Muscle of back (tissue), 13 donors: Measurements from ENCODE around the gene PLA2R1. TPM values are rescaled to one million over a fixed set of nuclear protein-coding genes. Genes with fewer than 3 reads are reported as not detected.
A peak's percentile ranks its signal among the peaks of the same experiment; 100 is the strongest.

ENCODE experiments used
- DNase-seq, 3 donors: peaks; one replicate each; pipeline versions ENCODE4 v3.0.0 to v3.0.0-alpha.2; 2013
- long read RNA-seq, 9 donors: transcript quantifications; one replicate each; lab custom pipeline, GENCODE V29; 2026
- polyA plus RNA-seq, 10 donors: library from polyadenylated mRNA; unstranded; fragments of 120-200 nt; gene quantifications; one replicate each; pipeline ENCODE4 v1.2.1, GENCODE V29; 2013; ENCODE audit not compliant: insufficient read length in 10 of 10

PLA2R1 gene
- polyA plus RNA-seq: 1 to 10 TPM; 1.2 to 3.9 (median 1.8) TPM
- long read RNA-seq, donor 1: 0 reads
- long read RNA-seq, donor 2: 0 reads
- long read RNA-seq, donor 3: 0 reads
- long read RNA-seq, donor 4: 0 reads
- long read RNA-seq, donor 5: 0 reads
- long read RNA-seq, donor 6: 0 reads
- long read RNA-seq, donor 7: 0 reads
- long read RNA-seq, donor 8: 0 reads
- long read RNA-seq, donor 9: 0 reads

GRCh38 chr2:160062292-160063005 is at the start of gene PLA2R1:
Gene PLA2R1 (minus strand): TSS chr2:160062615. CDS start chr2:160062403, 212 bp downstream.
- peak in 2 of 3 donors; percentile 57 to 79 for DNase-seq

DNA sequence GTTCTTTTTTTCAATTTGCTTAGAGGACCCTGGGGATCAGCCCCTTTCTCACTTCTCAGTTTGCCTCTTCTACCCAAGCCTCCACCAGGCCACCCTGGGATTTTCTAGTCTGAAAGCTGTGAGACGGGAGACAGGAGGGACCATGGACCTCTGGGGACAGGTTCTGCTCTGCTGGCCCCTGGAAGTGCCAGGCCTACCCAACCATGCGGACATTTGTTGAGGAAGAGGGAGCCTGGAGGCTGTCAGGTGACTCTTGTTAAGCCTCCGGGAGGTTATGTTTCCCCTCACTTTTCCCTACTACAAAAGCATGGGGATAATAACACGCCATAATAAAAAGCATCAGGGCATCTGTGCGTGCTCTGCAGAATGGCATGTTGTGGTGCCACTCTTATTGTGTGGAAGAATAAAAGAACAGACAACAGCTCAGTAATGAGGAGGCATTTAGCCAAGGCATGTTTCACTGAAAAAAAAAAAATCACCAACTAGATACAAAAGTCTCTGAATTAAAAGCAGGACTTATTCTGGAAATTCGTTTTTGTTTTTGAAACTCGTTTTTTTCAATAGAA is 48.3 kb upstream of the PLA2R1 start:
- DNase-seq: no peak

DNA sequence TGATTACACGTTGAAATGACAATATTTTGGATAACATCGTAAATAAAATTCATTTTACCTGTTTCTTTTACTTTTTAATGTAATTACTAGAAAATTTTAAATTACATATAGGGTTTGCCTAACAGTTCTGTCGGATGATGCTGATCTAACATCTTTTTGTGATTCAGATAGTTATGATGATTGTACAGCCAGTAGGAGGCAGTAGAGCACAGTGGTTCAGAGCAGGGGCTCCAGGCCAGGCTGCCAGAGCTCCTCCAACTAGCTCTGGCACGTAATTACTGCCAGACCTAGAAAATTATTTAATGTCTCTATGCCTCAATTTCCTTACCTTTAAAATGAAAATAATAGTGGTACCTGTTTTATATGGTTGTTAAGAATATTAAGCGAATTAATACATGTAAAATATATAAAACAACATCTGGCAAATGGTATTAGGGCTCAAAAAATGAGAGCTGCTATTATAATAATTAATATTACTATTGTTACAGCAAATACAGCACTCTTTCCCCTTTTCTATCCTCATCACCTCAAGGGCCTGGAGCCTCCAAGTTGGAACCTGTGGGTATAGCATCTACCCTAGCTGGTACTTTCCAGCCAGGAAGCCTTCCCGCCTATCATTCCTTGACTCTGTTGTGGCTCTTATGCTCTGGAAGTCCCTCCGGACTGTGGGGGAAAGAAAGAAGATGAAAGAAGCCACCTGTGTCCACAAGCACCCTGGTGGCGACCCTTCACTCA is 47.7 kb upstream of the PLA2R1 start:
- peak; percentile 69 to 80 (median 72) for DNase-seq

DNA sequence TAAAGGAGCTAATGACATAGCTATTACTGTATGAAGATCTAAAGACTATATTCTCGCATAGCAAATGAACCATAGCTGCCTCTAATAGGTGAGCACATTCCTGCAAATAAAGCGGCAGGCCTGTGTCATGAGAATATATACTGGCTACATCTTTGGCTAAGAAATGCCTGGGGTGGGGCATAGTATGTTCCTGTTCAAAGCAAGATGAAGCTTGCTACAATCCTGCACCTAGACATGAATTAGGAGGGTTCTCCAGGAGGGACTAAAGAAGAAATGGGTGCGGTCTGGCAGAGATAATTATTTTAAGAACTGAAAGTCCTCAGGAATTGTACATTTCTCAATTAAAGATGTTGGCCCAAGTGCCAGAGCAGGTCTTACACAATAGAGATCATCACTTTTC is 46.8 kb upstream of the PLA2R1 start:
- no peak for DNase-seq

DNA sequence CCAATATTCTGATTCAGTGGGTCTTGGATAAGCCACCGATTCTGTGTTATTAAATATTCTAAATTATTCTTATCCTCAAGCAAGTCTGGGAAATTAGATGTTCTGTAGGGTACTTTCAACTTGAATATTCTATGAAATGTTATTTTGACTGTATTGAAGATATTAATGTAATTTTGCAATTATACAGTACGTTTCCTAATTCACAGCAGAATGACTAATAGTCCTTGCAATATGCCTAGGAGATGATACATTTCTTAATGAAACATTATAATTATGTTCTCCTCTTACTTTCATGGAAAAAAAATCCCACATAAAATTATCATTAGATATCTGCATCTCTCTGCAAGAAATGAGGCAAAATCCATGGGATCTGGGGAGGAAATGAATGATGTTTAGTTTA is 46.2 kb upstream of the PLA2R1 start:
- DNase-seq: no peak

- no peak for DNase-seq
Measured at GRCh38 chr2:160105366-160105765, 43.0 kb upstream of the PLA2R1 start.

- DNase-seq: no peak
Measured at GRCh38 chr2:160104115-160104514, 41.7 kb upstream of the PLA2R1 start.

- DNase-seq: no peak
Measured at GRCh38 chr2:160097326-160097725, 34.9 kb upstream of the PLA2R1 start.

DNA sequence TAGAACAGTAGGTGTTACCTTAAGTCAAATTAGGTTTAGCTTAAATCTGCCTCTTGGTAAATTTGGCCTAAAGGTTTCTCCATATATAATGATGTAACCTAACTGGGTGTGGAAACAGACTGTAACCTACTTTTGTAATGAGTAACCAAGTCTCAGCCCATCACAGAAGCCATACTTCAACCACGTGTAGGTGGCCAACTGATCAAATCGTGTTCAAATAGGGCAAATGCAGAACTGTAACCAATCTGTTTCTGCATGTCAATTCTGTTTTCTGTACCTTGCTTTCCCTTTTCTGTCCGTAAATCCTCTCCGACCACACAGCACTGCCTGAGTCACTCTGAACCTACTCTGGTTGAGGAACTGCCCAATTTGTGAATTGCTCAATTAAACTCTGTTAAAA is 34.0 kb upstream of the PLA2R1 start:
- DNase-seq: no peak

GRCh38 chr2:160092445-160092844 is 30.0 kb upstream of the PLA2R1 start:
- no peak for DNase-seq

DNA sequence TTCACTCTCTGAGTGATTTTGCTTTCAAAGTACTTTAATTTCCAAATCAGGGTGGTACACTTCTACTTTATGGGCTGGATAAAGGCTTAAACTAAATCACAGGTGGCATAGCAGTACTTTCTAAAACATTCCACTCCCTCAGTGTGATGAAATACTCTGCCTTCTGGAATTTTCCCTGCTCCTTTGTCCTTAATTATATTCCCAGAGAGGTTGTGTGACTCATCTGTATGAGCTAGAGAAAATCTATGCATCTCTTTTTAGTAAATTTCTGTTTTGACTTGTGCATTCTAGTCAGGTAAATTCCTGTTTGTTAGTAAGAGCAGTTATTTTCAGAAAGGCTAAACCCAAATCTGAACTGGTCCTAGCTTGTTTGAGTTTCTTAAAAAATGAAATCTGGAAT is 29.0 kb upstream of the PLA2R1 start:
- no peak for DNase-seq

- no peak for DNase-seq
Measured at GRCh38 chr2:160087854-160088745, 25.7 kb upstream of the PLA2R1 start.

- DNase-seq: no peak
Measured at GRCh38 chr2:160085662-160086061, 23.2 kb upstream of the PLA2R1 start.

GRCh38 chr2:160077912-160078810 is 15.7 kb upstream of the PLA2R1 start:
- DNase-seq: no peak

- DNase-seq: no peak
Measured at GRCh38 chr2:160076914-160077313, 14.5 kb upstream of the PLA2R1 start.

DNA sequence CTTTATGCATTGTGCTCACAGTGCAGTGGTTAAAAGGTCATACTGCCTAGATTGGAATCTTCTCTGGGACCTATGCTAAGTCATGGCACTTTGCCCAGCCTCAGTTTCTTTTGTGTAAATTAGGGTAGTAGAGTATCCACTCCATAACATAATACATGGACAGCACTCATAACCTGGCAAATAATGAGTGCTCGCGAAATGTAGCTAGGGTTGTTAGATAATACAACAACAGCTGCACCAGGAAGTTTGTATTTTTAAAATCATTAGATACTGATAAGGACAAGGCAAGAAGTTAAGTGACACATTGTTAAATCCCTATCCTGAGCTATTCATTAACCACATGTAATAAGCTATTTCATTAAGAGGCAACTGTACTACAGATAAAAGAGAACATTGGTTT is 13.8 kb upstream of the PLA2R1 start:
- DNase-seq: no peak

GRCh38 chr2:160075171-160075570 is 12.8 kb upstream of the PLA2R1 start:
- no peak for DNase-seq

- DNase-seq: no peak
Measured at GRCh38 chr2:160073284-160073888, 11.0 kb upstream of the PLA2R1 start.

- DNase-seq: no peak
Measured at GRCh38 chr2:160068906-160069305, 6.5 kb upstream of the PLA2R1 start.

GRCh38 chr2:160064916-160065315 is 2.5 kb upstream of the PLA2R1 start:
- DNase-seq: no peak
